ENCODE measurements around the gene MPG. TPM values are rescaled to one million over a fixed set of nuclear protein-coding genes. Genes with fewer than 3 reads are reported as not detected.

MPG gene
- total RNA-seq, 2 experiments from 2014 or later: 58.1 to 119 TPM

GRCh38 chr16:47234-47633, 30.8 kb upstream of the MPG start:
- Histone ChIP-seq H4K20me1 (ENCODE audit: insufficient read depth, low read length) (peaks cover 26% of the 10 kb centered on the region), H3K36me3 (ENCODE audit: insufficient read depth, low read length) (peaks cover 97% of the 10 kb centered on the region), H3K27ac (ENCODE audit: low read depth, low read length, poor library complexity, severe bottlenecking) (no peak overlapping the region), H3K79me2 (ENCODE audit: insufficient read depth, low read depth, low read length) (peaks cover 54% of the 10 kb centered on the region), H3K4me3 (ENCODE audit: low read depth, low read length, poor library complexity, severe bottlenecking) (no peak overlapping the region), H2AFZ (ENCODE audit: low read length) (no peak overlapping the region), H3K4me1 (ENCODE audit: insufficient read depth, low read length, poor library complexity, severe bottlenecking) (peaks cover 7% of the 10 kb centered on the region), H3K9me2 (ENCODE audit: insufficient read depth, low read length) (no peaks in the 10 kb centered on the region), H3K4me2 (ENCODE audit: low read length) (no peak overlapping the region), H3K9me3 (ENCODE audit: low read length) (no peaks in the 10 kb centered on the region; the same call in 1 of the 2 replicates)
- intact Hi-C loops (cut with micrococcal nuclease; ENCODE audit: unreplicated experiment): no loop called here
- BruUV-seq (replicated peaks): no TSS peak
- TF ChIP-seq CTCF (conservative IDR thresholded peaks at IDR 0.05; ENCODE audit: low read length) (no peak), EZH2phosphoT487 (IDR thresholded peaks at IDR 0.05; ENCODE audit: borderline replicate concordance, low read depth, low read length) (no peak)
- CTCF ChIA-PET (ENCODE audit: unreplicated experiment): no interaction called here
- no peak for DNase-seq (ENCODE audit: low spot score)
- POLR2A ChIA-PET: interaction anchor here (0.6 kb wide), 1 partner anchor 71 kb away, joined by 4 read pairs; no protein-coding TSS in a partner anchor

- CTCF ChIA-PET (ENCODE audit: unreplicated experiment): no interaction called here
Measured at GRCh38 chr16:50769-51591, 27.0 kb upstream of the MPG start.

More at GRCh38 chr16:50769-51591, 27.0 kb upstream of the MPG start:
- peaks cover 73% of the 10 kb centered on the region for H3K79me2 ChIP-seq (ENCODE audit: insufficient read depth, low read depth, low read length)
- H4K20me1 ChIP-seq (ENCODE audit: insufficient read depth, low read length): peaks cover 18% of the 10 kb centered on the region
- intact Hi-C loops (cut with micrococcal nuclease; ENCODE audit: unreplicated experiment): no loop called here
- peaks cover 75% of the 10 kb centered on the region for H3K36me3 ChIP-seq (ENCODE audit: insufficient read depth, low read length)
- no peaks in the 10 kb centered on the region for H3K9me2 ChIP-seq (ENCODE audit: insufficient read depth, low read length)
- no peak overlapping the region for H2AFZ ChIP-seq (ENCODE audit: low read length)
- H3K4me3 ChIP-seq (ENCODE audit: low read depth, low read length, poor library complexity, severe bottlenecking): peak overlapping the region; percentile 90
- no peak for DNase-seq (ENCODE audit: low spot score)
- peaks cover 18% of the 10 kb centered on the region for H3K4me1 ChIP-seq (ENCODE audit: insufficient read depth, low read length, poor library complexity, severe bottlenecking)
- peak overlapping the region; percentile 70 for H3K4me2 ChIP-seq (ENCODE audit: low read length)
- BruUV-seq (replicated peaks): TSS peak; percentile 70
- H3K27ac ChIP-seq (ENCODE audit: low read depth, low read length, poor library complexity, severe bottlenecking): no peak overlapping the region
- H3K9me3 ChIP-seq (ENCODE audit: low read length): no peaks in the 10 kb centered on the region; the same call in 1 of the 2 replicates
- TF ChIP-seq CTCF (conservative IDR thresholded peaks at IDR 0.05; ENCODE audit: low read length): no peak
- POLR2A ChIA-PET: no interaction called here
